Testis (tissue), 2 donors: ENCODE results near the gene CYP4F3.

Experiments used
- POLR2A ChIP-seq: fragments of 450-650 bp; IDR thresholded peaks from one replicate; pipeline ENCODE4 v1.6.1; 2017; ENCODE audit warnings: antibody characterized with exemption, mild to moderate bottlenecking, moderate library complexity
- TF ChIP-seq, protein P1 (sequence below), 3 experiments: fragments of 450-650 bp in 2 of 3; fragments of 200-600 bp in 1 of 3; sonication (generic) in 1 of 3; IDR thresholded peaks; one replicate each; pipeline ENCODE4 v1.5.1; 2016 to 2019; ENCODE audit warnings: antibody characterized with exemption in 3 of 3, mild to moderate bottlenecking in 2 of 3, moderate library complexity in 1 of 3

DNA sequence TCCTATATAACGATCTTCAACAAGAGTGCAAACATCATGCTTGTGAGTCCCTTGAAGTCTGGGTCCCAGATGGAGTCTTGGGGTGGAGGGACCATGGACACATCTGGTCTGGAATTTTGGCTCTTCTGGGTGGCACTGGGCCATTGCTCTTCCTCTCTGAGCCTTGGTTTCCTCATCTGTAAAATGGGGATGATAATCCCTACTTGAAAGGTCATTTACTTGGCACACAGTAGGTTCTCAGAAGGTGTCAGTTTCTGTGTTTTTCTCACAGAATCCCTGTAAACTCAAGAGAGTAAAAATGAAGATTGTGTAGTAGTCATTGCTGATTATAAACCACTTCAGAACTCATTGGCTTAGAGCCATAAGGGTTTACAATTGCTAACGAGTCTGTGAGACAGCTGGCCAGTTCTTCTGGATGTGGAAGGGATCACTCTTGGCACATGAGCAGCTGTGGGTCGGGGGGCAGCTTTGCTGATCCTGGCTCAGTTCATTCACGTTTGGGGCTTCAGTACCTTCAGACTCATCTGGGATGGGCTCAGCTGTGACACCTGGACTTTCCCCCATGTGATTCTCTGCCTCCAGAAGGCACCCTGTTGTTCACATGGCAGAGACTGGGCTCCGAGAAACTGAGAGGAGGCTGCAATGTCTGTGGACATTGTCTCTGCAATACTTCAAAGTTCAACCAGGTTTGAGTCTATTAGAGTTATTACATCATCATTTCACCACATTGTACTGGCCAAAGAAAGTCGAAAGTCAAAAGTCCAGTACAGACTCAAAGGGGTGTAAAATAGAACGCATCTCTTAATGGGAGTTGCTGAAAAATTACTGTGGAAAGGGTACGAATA, 40.0 kb downstream of the CYP4F3 start:
- TF ChIP-seq POLR2A, result no peak
- TF ChIP-seq, protein P1, sequence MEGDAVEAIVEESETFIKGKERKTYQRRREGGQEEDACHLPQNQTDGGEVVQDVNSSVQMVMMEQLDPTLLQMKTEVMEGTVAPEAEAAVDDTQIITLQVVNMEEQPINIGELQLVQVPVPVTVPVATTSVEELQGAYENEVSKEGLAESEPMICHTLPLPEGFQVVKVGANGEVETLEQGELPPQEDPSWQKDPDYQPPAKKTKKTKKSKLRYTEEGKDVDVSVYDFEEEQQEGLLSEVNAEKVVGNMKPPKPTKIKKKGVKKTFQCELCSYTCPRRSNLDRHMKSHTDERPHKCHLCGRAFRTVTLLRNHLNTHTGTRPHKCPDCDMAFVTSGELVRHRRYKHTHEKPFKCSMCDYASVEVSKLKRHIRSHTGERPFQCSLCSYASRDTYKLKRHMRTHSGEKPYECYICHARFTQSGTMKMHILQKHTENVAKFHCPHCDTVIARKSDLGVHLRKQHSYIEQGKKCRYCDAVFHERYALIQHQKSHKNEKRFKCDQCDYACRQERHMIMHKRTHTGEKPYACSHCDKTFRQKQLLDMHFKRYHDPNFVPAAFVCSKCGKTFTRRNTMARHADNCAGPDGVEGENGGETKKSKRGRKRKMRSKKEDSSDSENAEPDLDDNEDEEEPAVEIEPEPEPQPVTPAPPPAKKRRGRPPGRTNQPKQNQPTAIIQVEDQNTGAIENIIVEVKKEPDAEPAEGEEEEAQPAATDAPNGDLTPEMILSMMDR (IDR thresholded peaks at IDR 0.05), result no peak
